ENCODE data around the gene OTUB2.

OTUB2 gene

DNA sequence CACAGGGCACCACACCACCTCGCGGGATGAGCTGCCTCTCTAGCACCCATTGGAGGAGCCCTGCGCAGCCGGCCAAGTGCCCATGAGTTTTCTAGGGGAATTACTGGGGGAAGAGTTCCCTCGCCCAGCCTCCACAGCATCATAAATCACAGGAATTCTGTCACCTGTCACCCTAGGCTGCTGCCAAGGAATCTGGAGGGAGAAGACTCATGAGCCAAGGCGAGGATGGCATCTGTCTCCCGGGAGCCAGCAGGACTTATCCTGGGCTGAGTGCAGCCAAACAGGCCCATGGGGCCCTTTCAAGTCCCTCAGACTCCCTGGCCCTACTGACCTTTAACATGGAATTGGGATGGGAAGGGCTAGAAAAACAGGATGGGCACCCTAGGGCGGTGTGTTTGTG is 7.8 kb upstream of the OTUB2 start:
- H3K36me3 ChIP-seq: no peaks in the 10 kb centered on the region
- peaks cover 0 to 4% of the 10 kb centered on the region in 2 donors for H3K27me3 ChIP-seq
- DNase-seq: no peak
- no peaks in the 10 kb centered on the region for H3K9me3 ChIP-seq
- intact Hi-C loops (cut with DNase I; ENCODE audit: low total_unique reads): no loop called here
- H3K4me1 ChIP-seq: no peaks in the 10 kb centered on the region
- H3K4me3 ChIP-seq: no peak overlapping the region
- H3K27ac ChIP-seq: no peak overlapping the region
- TF ChIP-seq, protein P1, sequence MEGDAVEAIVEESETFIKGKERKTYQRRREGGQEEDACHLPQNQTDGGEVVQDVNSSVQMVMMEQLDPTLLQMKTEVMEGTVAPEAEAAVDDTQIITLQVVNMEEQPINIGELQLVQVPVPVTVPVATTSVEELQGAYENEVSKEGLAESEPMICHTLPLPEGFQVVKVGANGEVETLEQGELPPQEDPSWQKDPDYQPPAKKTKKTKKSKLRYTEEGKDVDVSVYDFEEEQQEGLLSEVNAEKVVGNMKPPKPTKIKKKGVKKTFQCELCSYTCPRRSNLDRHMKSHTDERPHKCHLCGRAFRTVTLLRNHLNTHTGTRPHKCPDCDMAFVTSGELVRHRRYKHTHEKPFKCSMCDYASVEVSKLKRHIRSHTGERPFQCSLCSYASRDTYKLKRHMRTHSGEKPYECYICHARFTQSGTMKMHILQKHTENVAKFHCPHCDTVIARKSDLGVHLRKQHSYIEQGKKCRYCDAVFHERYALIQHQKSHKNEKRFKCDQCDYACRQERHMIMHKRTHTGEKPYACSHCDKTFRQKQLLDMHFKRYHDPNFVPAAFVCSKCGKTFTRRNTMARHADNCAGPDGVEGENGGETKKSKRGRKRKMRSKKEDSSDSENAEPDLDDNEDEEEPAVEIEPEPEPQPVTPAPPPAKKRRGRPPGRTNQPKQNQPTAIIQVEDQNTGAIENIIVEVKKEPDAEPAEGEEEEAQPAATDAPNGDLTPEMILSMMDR (IDR thresholded peaks at IDR 0.05): no peak

DNA sequence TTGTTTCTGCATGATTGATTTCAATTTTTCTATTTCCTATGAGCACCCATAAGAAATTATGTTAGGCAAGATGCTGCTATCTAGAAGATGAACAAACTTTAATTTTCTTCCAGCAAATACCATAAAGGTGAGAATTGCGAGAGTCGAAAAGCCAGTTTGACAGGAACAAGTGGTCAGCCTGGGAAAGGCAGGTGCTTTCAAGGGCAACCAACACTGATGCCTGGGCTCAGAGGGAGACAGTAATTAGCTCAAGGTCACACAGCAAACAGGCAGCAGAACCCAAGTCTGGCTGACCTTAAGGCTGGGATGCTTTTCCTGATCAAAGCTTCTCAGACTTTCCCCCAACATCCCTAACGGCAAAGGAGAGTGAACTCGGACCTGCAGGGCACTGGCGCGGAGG is 6.8 kb upstream of the OTUB2 start:
- TF ChIP-seq, protein P1 (IDR thresholded peaks at IDR 0.05): no peak
- Histone ChIP-seq H3K4me1 (no peaks in the 10 kb centered on the region), H3K27me3 (peaks cover 0 to 4% of the 10 kb centered on the region in 2 donors), H3K27ac (no peak overlapping the region), H3K36me3 (no peaks in the 10 kb centered on the region), H3K4me3 (no peak overlapping the region), H3K9me3 (no peaks in the 10 kb centered on the region)
- intact Hi-C loops (cut with DNase I; ENCODE audit: low total_unique reads): no loop called here
- DNase-seq: no peak

DNA sequence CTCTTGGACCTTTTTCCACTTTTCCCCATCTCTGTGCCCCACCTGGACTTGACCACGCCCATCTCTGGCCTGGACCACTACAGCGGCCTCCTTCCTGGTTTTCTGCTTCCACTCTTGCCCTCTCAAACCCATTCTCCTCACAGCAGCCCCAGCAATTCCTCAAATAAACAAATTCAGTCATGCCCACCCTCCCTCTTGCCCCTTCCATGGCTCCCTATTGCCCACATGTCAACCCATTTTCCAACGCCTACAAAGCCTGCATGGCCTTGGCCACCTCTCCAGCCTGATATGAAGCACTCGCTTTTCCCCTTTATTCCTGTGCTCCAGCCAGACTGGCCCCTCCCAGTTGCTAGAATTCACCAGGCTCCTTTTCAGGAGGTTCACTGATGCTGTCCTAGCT is 5.9 kb upstream of the OTUB2 start:
- intact Hi-C loops (cut with DNase I; ENCODE audit: low total_unique reads): no loop called here
- H3K27ac ChIP-seq: no peak overlapping the region
- no peaks in the 10 kb centered on the region for H3K4me1 ChIP-seq
- no peak for DNase-seq
- no peaks in the 10 kb centered on the region for H3K36me3 ChIP-seq
- no peaks in the 10 kb centered on the region for H3K9me3 ChIP-seq
- H3K4me3 ChIP-seq: no peak overlapping the region
- TF ChIP-seq, protein P1 (IDR thresholded peaks at IDR 0.05): no peak
- peaks cover 0 to 4% of the 10 kb centered on the region in 2 donors for H3K27me3 ChIP-seq

DNA sequence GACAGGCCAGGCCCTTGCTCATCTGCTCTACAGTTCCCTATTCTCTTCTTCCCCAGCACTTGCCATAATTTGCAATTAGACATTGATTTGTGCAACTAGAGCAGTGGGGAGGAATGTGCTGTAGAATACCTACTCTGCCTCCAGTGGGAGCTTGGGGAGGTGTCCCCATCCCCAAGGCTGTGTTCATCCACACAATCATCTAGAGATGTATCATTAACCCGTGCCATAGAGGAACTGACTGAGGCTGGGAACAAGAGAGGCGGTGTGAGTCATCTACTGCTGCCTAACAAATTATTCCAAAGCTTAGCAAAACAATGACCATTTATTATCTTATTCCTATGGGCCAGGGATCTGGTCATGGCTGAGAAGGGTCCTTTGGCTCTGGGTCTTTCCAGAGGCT is 5.1 kb upstream of the OTUB2 start:
- no peaks in the 10 kb centered on the region for H3K9me3 ChIP-seq
- H3K4me1 ChIP-seq: no peaks in the 10 kb centered on the region
- H3K36me3 ChIP-seq: no peaks in the 10 kb centered on the region
- H3K27me3 ChIP-seq: peaks cover 0 to 4% of the 10 kb centered on the region in 2 donors
- H3K4me3 ChIP-seq: no peak overlapping the region
- TF ChIP-seq, protein P1 (IDR thresholded peaks at IDR 0.05): no peak
- H3K27ac ChIP-seq: no peak overlapping the region
- intact Hi-C loops (cut with DNase I; ENCODE audit: low total_unique reads): no loop called here
- no peak for DNase-seq

GRCh38 chr14:94021416-94022157 is 4.6 kb upstream of the OTUB2 start:
- intact Hi-C loops (cut with DNase I; ENCODE audit: low total_unique reads): no loop called here
- Histone ChIP-seq H3K36me3 (no peaks in the 10 kb centered on the region), H3K27ac (no peak overlapping the region), H3K27me3 (no peaks in the 10 kb centered on the region), H3K4me1 (peaks cover 0 to 3% (median 2%) of the 10 kb centered on the region in 4 donors), H3K9me3 (no peaks in the 10 kb centered on the region), H3K4me3 (no peak overlapping the region)
- TF ChIP-seq, protein P1 (IDR thresholded peaks at IDR 0.05): no peak
- no peak for DNase-seq
